WI38 (cell line): Measurements from ENCODE around the gene CEP44.
"Not testable (repeated sequence)": the region's sequence is repeated elsewhere in the genome, so short reads cannot be mapped to it uniquely, and the experiment has no call there.

ENCODE experiments used
- H3K4me3 ChIP-seq: 2 replicates; pipeline ENCODE4 v1.5.1; 2011; ENCODE audit warnings: low read depth, mild to moderate bottlenecking, control low read depth, low read length
- TF ChIP-seq, protein P1 (sequence below): IDR thresholded peaks from 2 replicates; pipeline ENCODE4 v1.5.1; 2012; ENCODE audit warnings: low read depth, mild to moderate bottlenecking, control low read depth, low read length

CEP44 gene

GRCh38 chr4:174254613-174255012 is 29.1 kb upstream of the CEP44 start:
- H3K4me3 ChIP-seq, result no peak overlapping the region
- TF ChIP-seq, protein P1, sequence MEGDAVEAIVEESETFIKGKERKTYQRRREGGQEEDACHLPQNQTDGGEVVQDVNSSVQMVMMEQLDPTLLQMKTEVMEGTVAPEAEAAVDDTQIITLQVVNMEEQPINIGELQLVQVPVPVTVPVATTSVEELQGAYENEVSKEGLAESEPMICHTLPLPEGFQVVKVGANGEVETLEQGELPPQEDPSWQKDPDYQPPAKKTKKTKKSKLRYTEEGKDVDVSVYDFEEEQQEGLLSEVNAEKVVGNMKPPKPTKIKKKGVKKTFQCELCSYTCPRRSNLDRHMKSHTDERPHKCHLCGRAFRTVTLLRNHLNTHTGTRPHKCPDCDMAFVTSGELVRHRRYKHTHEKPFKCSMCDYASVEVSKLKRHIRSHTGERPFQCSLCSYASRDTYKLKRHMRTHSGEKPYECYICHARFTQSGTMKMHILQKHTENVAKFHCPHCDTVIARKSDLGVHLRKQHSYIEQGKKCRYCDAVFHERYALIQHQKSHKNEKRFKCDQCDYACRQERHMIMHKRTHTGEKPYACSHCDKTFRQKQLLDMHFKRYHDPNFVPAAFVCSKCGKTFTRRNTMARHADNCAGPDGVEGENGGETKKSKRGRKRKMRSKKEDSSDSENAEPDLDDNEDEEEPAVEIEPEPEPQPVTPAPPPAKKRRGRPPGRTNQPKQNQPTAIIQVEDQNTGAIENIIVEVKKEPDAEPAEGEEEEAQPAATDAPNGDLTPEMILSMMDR, result no peak

DNA sequence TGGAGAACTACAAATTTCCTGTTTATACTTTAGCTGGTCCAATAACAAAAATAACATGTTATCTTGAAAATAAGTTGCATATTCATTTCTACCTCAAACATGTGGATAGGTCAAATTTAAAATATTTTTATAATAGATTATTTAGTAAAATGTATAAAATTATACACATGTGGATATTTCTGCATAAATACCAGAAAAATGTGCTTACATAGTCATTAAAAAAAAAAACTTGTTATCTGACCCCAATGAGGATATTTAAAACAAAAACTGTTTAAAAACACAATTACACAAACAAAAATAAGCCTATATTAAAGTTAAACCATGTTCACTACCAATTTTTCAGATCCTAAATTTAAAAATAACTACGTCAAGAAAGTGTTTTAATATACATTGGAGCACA is 28.3 kb upstream of the CEP44 start:
- TF ChIP-seq, protein P1, result no peak
- no peak overlapping the region for H3K4me3 ChIP-seq

GRCh38 chr4:174255786-174256185 is 27.9 kb upstream of the CEP44 start:
- no peak overlapping the region for H3K4me3 ChIP-seq
- TF ChIP-seq, protein P1, result no peak

GRCh38 chr4:174256277-174256713 is 27.4 kb upstream of the CEP44 start:
- no peak overlapping the region for H3K4me3 ChIP-seq
- TF ChIP-seq, protein P1, result no peak

- TF ChIP-seq, protein P1, result no peak
- no peak overlapping the region for H3K4me3 ChIP-seq
These were observed 24.1 kb upstream of the CEP44 start for GRCh38 chr4:174259580-174259979.

- TF ChIP-seq, protein P1, result no peak
- H3K4me3 ChIP-seq, result no peak overlapping the region
These were observed 23.6 kb upstream of the CEP44 start for GRCh38 chr4:174260099-174260498.

DNA sequence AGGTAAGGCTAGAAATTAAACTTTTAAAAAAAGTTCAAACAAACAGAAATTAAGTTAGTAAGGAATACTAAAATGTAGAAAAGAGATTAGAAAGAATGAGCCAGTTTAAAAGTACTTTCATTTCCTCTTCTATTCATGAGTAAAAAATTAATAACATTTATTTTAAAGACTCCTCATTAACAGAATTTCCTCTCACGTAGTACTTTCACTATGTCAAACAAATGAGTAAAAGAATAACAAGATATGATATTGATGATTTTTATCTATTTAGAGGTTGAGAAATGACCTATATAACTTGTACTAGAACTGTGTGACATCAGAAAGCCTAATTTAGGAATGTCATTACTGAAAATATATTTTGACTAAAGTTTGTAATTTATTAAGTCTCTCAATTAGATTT is 22.3 kb upstream of the CEP44 start:
- H3K4me3 ChIP-seq, result not testable (repeated sequence)
